Left forelimb (tissue), 1 donor: ENCODE results near the gene TCERG1L.

Experiments used
- DNase-seq: peaks from one replicate; pipeline ENCODE4 v3.0.0-alpha.2; 2018; ENCODE audit warnings: low spot score

The TCERG1L gene

DNA sequence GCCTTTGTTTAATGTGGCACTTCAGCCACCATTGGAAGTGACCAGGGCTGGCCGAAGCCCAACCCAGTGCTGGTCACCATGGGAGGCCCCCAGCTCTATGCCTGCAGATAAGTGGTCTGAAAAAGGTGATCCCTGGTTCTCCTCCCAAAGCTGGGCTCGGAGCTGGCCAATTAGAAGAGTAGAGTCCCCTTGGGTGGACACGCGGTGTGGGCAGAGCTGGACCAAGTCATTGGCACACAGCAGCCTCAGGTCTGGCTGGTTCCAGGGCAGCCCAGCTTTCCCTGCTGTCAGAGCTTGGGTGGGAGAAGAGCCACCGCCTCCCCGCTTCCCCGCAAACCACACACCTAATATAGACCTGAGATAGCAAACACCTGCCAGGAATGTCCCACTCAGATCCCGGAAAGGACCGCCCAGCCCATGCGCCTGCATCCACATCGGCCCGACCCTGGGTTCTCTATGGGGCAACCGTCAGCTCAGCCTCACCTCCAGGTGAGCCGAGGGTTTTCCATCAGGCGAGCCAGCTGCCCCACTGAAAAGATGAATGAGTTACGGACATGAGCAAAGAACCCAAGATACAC lies 84.3 kb downstream of the TCERG1L start:
- no peak for DNase-seq

DNA sequence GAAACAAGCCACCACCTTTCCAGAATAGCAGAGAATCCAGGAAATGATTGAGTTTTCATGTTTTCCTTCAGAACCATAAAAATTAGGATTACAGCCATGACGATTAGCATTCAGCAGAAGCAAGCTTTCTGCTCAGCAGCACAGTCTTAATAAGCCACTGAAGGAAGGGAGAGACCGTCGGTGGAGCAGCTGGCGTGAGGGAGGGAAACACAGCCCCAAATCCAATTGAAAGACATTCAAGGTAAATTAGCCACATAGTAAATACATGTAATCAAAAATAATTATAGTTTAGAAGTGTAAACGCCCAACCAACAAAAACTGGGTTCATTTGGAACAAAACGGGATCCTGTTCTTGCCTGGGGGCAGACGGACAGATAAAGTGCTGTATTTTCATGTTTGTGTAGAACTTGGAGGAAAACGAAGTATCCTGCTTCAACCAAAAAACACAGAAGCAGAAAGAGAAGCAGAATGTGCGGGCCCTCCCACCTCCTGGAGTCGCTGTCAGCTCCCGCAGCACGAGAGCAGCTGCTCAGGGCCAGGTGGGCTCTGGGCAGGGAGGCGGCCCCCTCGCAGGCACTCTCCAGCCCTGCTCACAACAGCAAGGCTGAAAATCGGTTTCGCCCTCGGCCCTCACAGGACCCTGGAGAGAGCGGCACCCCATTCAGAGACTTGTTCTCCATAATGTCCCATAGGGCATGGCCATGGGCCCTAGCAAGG lies 84.9 kb downstream of the TCERG1L start:
- no peak for DNase-seq

DNA sequence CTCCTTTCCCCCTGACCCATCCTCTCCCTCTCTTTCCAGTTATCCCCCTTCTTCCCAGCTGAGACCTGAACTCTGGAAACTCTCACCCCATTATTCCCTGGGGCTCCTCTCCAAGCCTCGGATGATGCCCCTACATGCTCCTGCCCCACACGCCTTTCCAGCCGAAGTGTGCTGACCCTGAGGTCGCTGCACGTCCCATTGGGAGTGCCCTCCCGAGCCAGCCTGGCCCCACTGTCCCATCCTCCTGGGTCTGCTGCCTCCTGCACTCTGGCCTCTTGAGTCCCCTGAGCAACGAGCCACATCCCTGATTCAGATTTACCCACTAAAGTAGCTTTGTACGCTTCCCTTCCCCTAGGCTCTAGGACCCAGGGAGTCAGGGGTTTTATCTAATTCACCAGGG lies 87.4 kb downstream of the TCERG1L start:
- DNase-seq = no peak

DNA sequence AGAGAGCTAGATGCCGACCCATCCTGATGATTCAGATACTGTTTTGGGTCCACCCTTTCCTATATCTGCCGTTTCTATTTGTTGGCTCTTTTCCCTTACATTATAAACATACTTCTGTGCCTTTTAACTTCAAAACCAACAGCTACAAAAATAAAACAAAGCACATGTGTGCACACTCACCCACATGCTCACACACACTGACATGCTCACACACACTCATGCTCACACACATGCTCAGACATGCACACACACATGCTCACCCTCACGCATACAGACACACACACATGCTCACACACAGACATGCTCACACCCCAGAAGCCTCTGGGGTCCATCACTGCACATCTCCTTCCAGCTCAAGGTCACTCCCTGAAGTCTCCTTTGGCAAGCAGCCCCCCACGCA lies 88.1 kb downstream of the TCERG1L start:
- no peak for DNase-seq

DNA sequence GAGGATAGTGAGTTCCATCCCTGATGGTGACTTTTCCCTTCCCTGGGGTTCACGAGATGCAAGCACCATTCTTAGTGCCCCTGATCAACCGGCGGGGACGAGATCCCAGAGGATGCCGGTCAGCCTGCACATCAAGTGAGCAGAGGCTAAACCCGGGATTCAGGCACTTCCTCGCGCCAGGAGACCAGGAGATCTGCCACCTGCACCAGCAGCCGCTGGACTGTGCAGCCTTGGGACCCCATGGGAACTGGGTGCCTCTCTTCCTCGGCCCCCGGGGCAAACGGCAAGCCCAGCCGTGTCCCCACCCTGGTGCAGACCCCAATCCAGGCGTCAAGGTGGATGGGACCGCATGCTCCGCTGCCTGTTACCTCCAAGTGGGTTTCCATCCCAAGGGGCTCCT lies 88.5 kb downstream of the TCERG1L start:
- DNase-seq = no peak

DNA sequence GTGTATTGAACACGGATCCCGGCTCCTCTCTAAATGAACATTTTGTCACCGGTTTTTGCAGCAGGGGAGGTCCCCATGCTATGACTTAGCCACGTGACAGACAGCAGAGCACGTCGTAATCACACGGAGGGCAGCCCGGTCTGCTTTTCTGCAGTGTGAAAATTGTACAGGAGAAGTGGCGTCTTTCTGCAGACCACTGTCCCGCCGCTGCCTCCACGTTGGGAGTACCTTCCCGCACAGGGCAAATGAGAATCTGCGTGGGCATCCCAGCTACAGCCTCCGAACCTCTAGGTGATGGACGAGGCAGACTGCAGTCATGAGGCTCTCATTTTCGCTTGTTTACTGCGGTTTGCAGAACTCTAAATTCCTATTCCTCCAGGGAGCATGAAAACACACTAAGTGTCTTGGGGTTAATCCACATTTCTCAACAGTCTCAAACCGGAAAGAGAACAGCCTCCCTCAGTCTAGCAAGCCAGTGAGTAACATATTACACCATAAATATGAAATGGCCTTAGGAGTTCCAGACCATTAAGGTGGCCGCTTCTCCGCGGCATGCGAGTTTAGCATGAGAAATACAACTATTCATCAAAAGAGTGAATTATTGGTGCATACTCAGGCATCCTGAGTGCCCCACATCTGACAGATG lies 89.8 kb downstream of the TCERG1L start:
- DNase-seq = no peak

DNA sequence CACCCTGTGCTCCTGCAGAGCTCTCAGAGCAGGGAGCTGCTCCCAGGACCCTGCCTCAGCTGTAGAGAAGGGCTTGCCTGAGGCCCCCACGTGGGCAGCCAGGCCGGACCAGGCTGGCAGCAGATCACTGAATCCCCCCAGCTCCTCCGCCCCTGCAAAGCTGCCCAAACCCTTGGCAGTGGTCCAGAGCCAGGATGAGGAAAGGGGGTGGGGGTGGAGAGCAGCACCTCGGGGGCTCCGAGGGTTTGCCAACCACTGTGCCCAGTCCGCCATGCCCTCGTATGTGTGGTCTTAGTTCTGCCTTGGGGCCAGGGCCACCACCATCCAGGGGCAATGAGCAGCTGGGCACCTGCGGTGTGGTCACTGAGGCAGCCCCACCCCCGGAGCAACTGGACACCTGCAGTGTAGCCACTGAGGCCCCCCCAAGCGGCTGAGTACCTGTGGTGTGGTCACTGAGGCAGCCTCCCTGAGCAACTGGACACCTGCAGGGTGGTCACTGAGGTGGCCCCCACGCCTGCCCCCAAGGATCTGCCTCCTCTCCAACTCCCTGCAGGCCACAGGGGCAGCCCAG lies 90.8 kb downstream of the TCERG1L start:
- DNase-seq = no peak

DNA sequence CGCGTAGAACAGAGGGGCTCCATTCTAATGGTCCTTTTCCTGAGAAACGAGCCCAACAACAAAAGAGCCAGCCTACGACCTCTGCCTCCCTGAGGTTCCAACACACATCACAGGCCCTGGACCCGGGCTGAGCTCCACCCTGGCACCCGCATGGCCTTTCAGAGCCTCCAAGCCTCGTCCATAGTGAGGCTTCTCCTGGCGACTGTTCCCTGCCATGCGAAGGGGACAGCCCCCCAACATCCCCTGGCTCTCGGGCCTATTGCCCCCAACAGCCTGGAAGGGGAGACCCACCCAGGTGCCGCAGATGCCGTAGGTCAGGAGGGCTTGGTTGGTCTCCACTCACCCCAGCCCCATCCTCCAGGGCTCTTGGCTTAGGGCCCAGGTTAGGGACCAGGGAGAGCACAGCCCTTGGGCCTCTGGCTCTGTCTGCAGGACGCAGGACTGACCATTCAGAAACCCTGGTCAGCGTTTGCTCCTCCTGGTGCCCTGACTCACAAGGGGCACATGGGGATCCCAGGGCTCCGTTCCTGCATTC lies 91.5 kb downstream of the TCERG1L start:
- no peak for DNase-seq

DNA sequence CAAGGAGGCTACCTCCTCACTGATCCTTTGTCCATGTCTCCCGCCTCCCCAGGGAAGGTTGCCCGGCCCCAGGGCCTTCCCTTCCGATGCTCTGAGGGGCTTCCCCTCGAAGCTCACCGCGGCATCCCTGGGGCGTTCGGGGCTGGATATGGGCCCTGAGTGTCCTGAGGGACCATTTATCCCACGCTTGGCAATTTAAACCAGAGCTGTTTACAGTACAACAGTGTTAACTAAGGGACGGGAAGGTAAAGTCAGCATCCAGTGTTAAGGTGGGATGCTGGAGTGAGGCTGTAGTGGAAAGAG lies 92.0 kb downstream of the TCERG1L start:
- DNase-seq = no peak

DNA sequence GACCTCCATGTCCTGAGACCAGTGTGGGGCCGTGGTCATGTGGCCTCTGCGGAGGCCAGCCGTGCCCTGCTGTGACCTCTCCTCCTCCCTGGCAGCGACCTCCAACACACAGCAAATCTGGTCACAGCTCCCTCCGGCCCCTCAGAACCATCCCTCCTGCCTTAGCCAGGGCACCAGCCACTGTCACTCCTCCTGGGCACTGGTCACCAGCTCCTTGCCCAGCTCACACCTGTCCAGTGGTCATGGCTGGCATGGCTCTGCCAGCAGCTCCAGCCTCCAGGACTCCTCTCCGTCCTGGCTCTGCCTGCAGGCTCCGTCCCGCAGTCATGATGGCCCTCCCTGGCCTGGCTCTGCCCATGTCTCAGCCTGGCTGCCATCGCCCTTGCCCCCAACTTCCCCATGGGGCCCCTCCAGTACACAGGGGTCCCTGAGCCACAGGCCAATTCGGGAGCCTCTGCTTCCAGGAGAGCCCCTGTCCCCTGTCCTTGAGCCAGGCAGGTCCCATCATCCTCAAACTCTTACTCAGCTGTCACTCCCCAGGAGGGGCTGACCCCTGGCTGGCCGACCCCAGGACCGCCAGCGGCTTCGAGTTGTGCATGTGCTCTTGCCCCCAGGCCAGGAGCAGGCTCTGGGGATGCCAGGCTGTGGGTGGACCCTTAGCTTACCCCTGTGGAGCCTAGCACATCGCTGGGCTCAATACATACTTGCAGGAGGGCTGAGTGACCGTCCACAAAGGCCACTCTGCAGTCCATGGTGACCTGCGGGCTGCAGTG lies 92.5 kb downstream of the TCERG1L start:
- DNase-seq = no peak

DNA sequence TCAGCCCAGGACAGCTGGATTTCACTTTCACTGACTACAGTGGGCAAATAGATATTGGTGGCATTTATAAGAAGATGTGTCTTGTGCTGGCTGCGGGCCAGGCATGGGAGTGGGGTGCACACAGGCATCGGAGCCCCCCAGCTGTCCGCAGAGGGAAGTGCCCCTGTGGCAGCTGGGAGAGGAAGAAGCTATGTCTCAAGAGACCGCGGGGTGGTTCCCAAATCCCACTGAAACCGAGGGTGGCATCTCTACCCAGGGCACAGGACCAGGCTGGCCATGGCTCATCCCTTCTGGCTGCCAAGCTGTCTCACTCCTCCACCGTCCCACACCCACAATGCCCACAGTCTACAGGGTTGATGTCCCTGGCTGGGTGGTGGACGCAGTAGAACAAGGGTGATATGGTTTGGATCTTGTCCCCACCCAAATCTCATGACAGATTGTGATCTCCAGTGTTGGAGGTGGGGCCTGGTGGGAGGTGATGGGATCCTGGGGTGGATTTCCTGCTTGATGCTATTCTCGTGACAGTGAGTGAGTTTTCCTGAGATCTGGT lies 94.8 kb downstream of the TCERG1L start:
- DNase-seq = no peak

DNA sequence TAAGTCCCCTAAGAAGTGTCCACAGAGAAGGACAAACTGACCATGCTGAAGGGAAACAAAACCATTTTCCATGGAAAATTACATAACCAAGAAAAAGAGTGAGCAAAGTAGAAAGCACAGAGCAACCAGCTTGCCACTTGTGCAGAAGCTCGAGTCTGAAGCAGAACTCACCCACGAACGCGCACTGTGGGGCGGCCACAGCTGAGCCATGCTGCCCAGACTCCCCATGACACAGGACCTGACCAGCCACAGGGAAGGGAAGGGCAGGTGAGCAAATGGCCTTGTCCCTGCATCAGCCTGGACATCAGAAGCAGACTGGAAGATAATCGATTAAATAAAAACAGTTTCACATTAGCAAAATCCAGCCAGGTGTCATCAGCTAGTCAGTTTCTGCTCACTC lies 95.7 kb downstream of the TCERG1L start:
- no peak for DNase-seq

DNA sequence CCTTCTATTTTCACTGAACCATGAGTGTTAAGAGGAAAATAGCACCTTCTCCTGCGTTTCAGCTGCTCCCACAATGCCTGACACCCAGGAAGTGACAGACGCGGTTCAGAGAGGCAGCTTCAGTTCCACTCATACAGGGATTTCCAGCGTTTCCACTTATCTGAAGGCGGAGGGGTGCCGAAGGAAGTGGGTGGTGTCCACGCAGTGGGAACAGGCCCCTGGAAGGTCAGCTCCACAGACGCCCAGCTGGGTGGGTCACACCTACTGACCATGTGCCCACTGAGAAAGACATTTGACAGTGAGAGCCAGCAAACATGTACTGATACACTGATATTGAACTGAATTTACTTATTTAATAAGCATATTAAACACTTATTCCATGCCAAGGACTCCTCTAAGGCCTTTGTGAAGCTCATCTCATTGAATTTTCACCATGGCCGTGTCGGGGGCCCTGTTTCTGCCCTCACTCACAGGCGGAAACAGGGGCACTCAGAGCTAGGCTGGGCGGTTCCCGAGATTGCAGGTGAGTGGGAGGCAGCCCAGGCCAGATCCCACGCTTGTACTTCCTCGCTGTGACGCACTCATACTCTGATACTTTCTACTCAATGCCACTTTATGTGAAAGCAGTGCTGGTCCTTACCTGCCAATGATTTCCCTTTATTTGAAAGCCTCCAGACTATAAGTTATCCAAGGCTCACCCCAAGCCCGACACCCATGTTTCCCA lies 96.8 kb downstream of the TCERG1L start:
- peak; percentile 42 for DNase-seq

DNA sequence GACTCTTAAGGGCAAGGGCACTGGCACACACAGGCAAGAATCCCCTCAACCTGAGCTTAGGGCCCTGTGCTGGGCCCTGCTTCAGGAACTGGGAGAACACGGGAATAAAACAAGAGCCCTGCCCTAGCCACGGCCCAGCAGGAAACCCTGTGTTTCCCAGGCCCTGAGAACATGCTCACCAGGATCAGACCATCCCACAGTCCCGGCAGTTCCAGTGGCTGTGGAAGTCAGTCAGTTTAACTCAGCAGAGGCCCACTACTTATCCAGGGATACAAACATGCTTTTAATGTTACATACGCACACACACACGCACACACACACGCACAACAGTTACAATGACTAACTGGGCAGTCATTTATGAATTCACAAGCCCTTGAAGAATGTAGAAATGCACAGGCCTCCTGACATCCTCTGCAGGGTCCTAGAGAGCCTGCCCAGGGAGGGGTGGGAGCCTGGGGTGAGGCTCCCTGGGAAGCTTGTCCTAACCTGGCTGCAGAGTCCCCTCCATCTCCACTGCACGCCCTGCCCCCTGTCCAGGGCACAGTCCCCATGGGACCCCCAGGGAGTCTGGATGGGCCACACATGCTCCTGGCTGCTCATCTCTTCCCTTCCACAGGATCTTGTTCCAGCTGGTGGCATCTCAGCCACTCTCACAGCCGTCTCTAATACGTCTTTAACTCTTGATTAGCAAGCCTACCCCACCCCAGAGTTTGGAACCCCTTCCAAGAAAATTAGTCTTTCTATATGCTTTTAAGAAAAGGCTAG lies 97.6 kb downstream of the TCERG1L start:
- peak; percentile 17 for DNase-seq

DNA sequence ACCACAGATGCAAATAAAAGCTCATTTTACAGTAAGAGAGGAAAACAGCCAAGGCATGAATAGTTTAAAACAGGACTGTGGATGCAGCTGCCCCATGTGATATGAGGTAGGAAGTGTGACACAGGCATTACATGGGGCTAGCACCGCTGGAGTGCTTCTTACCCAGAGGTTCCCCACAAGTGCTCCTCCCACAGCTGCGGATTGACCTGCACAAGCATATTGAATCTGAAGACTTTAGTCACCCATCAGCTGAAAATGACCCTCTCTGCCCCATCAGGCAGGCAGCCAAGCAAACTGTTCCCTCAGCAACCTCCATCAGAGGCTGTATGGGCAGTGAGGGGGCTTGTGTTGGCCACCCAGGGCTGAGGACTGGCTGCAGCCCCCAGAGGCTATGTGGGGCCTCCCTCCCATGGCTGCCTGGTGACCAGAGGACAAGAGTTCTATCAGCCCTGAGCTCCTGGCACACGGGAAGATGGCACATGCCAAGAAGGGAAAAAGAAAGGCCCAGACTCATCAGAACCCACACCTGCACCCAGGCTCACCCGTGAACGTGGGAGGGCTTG lies 98.7 kb downstream of the TCERG1L start:
- DNase-seq = peak; percentile 17

DNA sequence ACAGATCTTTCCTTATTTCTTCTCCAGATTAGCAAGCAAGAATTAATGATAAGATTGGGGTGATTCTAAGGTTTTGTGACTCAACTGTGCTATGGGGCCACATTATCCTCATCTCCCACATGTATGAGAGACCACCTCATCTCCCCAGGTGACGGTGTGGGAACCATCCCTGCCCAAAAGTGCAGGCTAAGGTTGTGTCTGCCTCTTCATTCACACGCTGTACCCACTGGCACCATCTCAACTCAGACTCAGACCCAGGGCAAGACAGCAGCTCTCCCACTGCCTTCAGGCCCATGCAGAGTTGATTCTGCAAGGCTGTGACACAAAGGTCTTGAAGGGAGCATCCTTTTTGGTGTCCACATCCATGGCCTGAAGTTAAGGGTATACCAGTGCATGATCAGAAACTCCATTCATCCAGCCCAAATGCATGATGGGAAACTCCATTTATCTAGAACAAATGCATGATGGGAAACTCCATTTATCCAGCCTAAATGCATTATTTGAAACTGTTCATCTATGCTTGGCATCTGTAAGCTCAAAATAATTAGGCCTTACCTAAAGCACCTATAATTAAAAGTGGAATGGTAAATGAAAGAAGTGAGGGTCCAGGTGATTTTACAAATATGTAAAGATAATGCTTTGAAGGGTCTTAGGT lies 99.4 kb downstream of the TCERG1L start:
- peak; percentile 37 for DNase-seq

DNA sequence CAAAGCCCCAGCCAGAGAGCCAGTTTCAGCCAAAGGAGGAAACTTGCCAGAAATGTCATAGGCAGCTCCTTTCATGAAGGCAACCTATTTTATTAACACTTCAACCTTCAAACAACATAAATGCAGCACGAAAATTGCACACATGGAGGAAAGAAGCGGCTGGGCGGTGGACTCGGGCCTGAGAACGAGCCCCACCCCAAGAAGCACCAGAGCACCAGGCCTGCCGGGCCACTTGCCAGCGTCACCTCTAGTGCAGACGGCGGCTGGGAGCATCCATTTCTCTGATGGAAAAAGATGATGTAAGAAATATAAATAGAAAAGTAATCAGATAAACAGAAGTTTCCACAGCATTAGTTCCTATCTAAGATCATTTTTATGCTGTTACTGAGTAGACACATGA lies 100.0 kb downstream of the TCERG1L start:
- peak; percentile 66 for DNase-seq

DNA sequence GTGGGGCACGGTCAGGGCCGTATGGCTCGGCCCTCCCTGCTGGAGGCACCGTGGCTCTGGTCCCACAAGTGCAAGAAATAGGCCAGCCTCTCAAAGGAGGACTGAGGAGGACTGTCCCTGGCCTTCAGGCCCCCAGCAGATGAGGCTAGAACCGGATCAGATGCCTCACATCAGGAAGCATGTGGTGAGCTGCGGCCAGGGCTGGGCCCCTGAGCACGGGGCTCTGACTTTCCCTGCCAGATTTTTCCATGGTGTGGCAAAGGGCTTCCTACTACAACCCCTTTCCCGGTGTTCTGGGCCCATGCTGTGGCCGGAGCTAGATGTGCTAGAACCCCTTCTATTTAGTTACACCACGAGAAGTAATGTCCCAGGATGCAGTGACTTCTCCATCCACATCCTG lies 100.4 kb downstream of the TCERG1L start:
- no peak for DNase-seq

DNA sequence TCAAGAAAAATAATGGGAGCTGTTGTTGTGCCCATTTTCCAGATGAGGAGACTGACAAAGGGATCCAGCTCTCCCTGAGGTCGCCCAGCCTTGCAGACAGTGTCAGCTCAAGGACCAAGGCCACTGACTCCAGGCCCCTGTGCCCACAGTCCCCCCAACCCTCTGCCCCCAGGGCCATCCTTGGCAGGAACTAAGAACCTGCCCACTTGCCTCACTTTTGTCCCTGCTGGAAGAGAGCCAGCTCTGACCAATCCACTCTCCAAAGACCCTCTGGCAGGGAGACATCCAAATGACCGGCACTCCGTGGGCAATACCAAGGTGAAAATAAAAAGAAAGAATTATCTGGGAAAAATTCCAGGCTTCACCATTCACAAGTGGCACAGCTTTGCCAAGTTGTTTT lies 101.3 kb downstream of the TCERG1L start:
- DNase-seq = peak; percentile 31
